GM21619 (cell line): ENCODE data around the gene SPINK13.
"Not testable (repeated sequence)": the region's sequence is repeated elsewhere in the genome, so short reads cannot be mapped to it uniquely, and the experiment has no call there.

ENCODE experiments used
- ATAC-seq: cut with Tn5 transposase; IDR thresholded peaks from one replicate; pipeline ENCODE4 v1.9.1; 2021; ENCODE audit not compliant: unreplicated experiment

The SPINK13 gene

DNA sequence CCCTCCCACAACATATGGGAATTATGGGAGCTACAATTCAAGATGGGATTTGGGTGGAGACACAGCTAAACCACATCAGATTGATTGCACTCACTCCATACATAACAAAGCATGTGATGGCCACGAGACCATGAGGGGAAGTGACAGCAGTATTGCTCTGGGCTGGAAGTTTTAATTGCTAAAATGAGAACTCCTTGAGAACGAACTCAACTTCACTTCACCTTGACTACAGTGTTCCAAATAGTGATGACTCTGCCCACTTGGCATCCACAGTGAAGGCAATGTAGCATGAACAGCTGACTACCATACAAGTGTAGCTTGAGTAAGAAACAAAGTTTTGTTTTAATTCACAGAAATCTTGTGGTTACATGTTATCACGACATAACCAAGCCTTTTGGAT, 42.9 kb downstream of the SPINK13 start:
- ATAC-seq, result no peak

DNA sequence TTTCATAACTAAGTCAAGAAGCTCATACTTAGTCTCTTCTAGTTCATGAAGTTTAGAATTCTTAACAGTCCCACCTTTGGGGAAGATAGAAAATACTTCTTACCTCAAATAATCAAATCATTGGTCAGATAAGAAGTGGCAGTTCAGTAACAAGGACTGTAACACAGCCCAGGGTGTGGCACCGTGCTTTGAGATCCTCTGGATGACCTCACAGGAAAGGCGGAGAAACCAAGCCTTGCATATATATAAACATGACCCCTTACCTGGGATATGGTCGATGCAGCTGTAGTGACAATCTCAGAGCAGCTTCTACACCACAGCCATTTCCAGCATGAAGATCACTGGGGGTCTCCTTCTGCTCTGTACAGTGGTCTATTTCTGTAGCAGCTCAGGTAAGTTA, 43.6 kb downstream of the SPINK13 start, which contains the start of gene SPINK7:
Gene SPINK7 (plus strand): TSS at position 271 of the 400 bp plus-strand sequence. CDS start 61 bp downstream, at position 332.
- ATAC-seq, result no peak

DNA sequence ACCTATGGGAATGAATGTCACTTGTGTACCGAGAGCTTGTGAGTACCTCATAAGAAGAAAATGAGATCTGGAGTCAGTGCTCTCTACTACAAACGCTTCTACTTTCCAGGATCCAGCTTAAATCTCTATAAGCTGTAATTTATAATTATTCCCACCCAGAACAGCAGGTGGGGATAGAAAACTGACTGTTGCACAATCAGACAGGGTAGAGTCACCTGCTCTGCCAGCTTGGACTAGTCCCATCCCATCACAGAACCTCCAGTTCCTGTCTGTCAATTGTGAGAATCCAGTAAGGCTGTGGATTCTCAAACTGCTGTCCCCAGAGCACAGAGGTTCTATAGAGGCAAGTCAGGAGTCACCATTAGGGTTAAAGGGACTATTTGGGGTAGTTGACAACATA, 45.6 kb downstream of the SPINK13 start:
- ATAC-seq, result no peak

DNA sequence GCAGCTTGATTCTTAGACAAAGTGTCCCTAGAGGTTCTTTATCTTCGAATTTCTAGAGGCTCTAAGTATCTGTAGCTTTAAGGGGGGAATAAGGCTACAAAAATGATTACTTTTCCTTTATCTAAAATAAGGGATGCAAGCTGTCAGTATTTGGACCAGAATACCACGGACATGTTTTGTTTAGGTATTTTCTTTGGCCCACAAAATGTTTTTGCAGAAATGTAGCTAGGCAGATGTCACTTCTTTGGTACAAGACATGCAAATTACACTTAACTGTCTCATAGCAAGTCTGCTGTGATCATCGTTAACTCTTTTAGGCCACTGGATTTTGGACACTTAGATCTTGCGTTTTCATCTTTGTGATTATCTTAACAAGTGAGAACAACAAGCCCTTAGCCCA, 46.1 kb downstream of the SPINK13 start:
- ATAC-seq, result no peak

DNA sequence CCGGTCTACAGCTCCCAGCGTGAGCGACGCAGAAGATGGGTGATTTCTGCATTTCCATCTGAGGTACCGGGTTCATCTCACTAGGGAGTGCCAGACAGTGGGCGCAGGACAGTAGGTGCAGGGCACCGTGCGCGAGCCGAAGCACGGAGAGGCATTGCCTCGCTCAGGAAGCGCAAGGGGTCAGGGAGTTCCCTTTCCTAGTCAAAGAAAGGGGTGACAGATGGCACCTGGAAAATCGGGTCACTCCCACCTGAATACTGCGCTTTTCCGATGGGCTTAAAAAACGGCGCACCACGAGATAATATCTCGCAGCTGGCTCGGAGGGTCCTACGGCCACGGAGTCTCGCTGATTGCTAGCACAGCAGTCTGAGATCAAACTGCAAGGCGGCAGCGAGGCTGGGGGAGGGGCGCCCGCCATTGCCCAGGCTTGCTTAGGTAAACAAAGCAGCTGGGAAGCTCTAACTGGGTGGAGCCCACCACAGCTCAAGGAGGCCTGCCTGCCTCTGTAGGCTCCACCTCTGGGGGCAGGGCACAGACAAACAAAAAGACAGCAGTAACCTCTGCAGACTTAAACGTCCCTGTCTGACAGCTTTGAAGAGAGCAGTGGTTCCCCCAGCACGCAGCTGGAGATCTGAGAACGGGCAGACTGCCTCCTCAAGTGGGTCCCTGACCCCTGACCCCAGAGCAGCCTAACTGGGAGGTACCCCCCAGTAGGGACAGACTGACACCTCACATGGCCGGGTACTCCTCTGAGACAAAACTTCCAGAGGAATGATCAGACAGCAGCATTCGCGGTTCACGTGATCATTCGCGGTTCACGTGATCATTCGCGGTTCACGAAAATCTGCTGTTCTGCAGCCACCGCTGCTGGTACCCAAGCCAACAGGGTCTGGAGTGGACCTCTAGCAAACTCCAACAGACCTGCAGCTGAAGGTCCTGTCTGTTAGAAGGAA, 51.7 kb downstream of the SPINK13 start:
- ATAC-seq, result not testable (repeated sequence)

DNA sequence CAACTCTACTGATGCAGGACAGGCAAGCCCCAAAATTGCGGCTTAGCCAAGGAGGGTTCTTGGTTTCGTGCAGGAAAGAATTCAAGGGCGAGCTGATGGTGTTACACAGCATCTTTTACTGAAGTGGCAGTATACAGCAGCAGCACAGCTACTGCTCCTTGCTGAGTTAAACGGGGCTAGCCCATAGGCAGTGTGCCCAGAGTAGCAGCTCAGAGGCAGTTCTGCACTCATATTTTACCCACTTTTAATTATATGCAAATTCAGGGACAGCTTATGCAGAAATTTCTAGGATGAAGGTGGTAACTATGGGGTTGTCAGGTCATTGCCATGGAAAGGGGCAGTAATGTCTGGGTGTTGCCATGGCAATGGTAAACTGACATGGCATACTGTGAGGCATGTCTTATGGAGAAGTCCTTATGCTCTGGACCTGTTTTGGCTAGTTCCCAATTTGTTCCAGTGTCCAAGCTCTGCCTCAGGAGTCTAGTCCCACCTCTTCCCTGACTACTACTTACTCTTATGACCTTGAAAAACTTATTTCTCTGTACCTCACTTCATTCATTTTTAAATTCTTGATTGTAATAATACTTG, 64.8 kb downstream of the SPINK13 start:
- no peak for ATAC-seq

DNA sequence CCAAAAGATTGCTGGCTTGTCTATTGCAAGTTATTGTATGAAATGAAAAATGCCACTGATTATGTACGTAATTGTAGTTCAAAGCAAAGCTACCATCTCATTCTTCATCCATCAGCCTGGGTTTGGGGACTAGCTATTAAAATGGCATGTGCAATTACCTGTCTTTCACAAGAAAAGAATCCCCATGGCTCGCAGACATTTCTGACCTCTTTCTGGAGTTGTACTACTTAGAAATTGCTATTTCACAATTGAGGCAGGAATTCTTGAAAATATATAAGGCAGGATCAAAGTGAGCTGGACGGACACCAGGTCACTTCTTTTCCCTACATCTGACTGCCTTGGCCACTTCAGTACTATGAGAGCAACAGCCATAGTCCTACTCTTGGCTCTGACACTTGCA, 66.7 kb downstream of the SPINK13 start, which contains the start of gene SPINK9:
Gene SPINK9 (plus strand): TSS at position 301 of the 400 bp plus-strand sequence. CDS start 55 bp downstream, at position 356.
- no peak for ATAC-seq
